Thyroid gland (tissue), 4 donors: ENCODE results near the gene TOPBP1. TPM values are rescaled to one million over a fixed set of nuclear protein-coding genes. Genes with fewer than 3 reads are reported as not detected.
A peak's percentile ranks its signal among the peaks of the same experiment; 100 is the strongest.

Experiments used
- DNase-seq, 2 donors: peaks; one replicate each; pipeline ENCODE4 v3.0.0-alpha.2; 2019
- H3K27ac ChIP-seq, 3 donors: fragments of 200-600 bp; sonication (generic); 1 replicate in 2 of 3; 2 replicates in 1 of 3; pipeline ENCODE4 v1.5.1; 2016 to 2019; ENCODE audit warnings: mild to moderate bottlenecking in 1 of 3, moderate library complexity in 1 of 3
- H3K27me3 ChIP-seq: fragments of 200-600 bp; sonication (generic); one replicate; pipeline ENCODE4 v1.5.1; 2019
- H3K36me3 ChIP-seq, 2 donors: fragments of 200-600 bp; sonication (generic); one replicate each; pipeline ENCODE4 v1.5.1; 2016 to 2019
- H3K4me1 ChIP-seq, 2 donors: fragments of 200-600 bp; sonication (generic); one replicate each; pipeline ENCODE4 v1.5.1; 2017 to 2019
- H3K4me3 ChIP-seq, 3 donors: fragments of 200-600 bp; sonication (generic); replicated peaks in 1 of 3; 1 replicate in 2 of 3; 2 replicates in 1 of 3; pipeline ENCODE4 v1.5.1; 2016; ENCODE audit warnings: mild to moderate bottlenecking in 1 of 3
- H3K9me3 ChIP-seq: fragments of 200-600 bp; sonication (generic); one replicate; pipeline ENCODE4 v1.5.1; 2017
- POLR2A ChIP-seq, 2 donors: fragments of 450-650 bp; IDR thresholded peaks; one replicate each; pipeline ENCODE4 v1.6.1; 2017; ENCODE audit warnings: antibody characterized with exemption in 2 of 2, mild to moderate bottlenecking in 2 of 2, moderate library complexity in 1 of 2
- WGBS, 2 donors: methylation state at CpG; one replicate each; pipeline ENCODE4 v1.1.5; 2017; 5-methylcytosine and 5-hydroxymethylcytosine counted together
- intact Hi-C: fragments of 100-400 bp; cut with DNase I; formaldehyde crosslinking; loops from one replicate; pipeline ENCODE4 v1.15.1; 2023
- total RNA-seq, 4 donors: library from RNA; depleted of rRNA; stranded (reverse); fragments of >200 nt; gene quantifications; one replicate each; pipeline ENCODE4 v1.2.3, GENCODE V29; 2016
- TF ChIP-seq, protein P1 (sequence below), 6 experiments: fragments of 200-600 bp in 3 of 6; fragments of 450-650 bp in 3 of 6; sonication (generic) in 3 of 6; IDR thresholded peaks; one replicate each; pipeline ENCODE4 v1.5.1; 2016 to 2019; ENCODE audit warnings: antibody characterized with exemption in 6 of 6, mild to moderate bottlenecking in 2 of 6, inconsistent platforms in 1 of 6, moderate library complexity in 1 of 6

Gene TOPBP1
- total RNA-seq, 4 donors from 2014 or later, result 25.5 to 46.7 (median 29.4) TPM

DNA sequence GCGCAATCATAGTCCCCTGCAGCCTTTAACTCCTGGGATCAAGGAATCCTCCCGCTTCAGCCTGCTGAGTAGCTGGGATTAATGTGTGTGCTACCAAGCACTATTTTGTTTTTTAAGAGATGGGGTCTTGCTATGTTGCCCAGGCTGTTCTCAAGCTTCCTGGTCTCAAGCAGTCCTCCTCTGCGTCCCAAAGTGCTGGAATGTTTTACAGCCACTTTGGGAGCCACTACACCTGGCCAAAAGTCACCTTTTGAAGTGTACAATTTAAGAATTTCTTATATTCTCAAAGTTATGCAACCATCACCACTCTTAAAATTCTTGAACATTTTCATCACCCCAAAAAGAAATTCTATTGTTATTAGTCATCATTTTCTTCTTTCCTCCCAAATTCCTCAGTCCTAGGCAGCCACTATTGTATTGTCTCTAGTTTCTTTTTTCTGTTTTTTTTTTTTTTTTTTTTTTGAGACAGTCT lies 70.4 kb downstream of the TOPBP1 start:
- intact Hi-C loops, result no loop called here

DNA sequence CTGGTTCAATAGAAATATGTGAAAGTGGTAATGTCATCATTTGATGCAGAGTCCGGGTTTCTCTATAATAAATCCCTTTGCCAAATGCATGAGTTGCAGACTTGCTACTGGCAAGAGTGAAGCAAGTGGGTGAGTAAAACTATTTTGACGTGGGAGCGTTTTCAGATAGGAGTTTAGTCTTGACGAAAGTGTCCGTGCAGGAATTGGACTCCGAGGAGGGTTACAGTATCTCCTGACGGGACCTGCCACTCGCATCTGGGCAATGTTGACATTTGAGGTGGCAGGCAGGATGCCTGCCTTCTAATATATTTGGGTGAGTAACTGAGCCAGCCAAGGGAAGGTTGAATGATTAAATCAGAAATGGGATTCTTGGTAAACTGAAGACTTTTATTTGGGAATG lies 72.2 kb downstream of the TOPBP1 start:
- no peak overlapping the region for H3K4me3 ChIP-seq
- no peak for DNase-seq
- WGBS, 2 donors, result 93% methylated on average over 8 of the region's 8 CpGs
- no peak for TF ChIP-seq POLR2A (IDR thresholded peaks at IDR 0.05)
- TF ChIP-seq, protein P1, sequence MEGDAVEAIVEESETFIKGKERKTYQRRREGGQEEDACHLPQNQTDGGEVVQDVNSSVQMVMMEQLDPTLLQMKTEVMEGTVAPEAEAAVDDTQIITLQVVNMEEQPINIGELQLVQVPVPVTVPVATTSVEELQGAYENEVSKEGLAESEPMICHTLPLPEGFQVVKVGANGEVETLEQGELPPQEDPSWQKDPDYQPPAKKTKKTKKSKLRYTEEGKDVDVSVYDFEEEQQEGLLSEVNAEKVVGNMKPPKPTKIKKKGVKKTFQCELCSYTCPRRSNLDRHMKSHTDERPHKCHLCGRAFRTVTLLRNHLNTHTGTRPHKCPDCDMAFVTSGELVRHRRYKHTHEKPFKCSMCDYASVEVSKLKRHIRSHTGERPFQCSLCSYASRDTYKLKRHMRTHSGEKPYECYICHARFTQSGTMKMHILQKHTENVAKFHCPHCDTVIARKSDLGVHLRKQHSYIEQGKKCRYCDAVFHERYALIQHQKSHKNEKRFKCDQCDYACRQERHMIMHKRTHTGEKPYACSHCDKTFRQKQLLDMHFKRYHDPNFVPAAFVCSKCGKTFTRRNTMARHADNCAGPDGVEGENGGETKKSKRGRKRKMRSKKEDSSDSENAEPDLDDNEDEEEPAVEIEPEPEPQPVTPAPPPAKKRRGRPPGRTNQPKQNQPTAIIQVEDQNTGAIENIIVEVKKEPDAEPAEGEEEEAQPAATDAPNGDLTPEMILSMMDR (IDR thresholded peaks at IDR 0.05), result no peak
- intact Hi-C loops, result no loop called here
- no peaks in the 10 kb centered on the region for H3K27me3 ChIP-seq
- peaks cover 3 to 9% of the 10 kb centered on the region in 2 donors for H3K4me1 ChIP-seq
- H3K9me3 ChIP-seq, result no peaks in the 10 kb centered on the region
- peaks cover 45 to 53% of the 10 kb centered on the region in 2 donors for H3K36me3 ChIP-seq
- no peak overlapping the region for H3K27ac ChIP-seq

More for the DNA sequence above, 70.4 kb downstream of the TOPBP1 start:
- Histone ChIP-seq H3K27ac (peak overlapping the region in 1 of 3 donors; percentile 41), H3K36me3 (peaks cover 31 to 35% of the 10 kb centered on the region in 2 donors), H3K27me3 (no peaks in the 10 kb centered on the region), H3K4me3 (no peak overlapping the region), H3K4me1 (peaks cover 3 to 9% of the 10 kb centered on the region in 2 donors), H3K9me3 (no peaks in the 10 kb centered on the region)
- 87 to 91% methylated on average over 3 of the region's 3 CpGs for WGBS, 2 donors
- TF ChIP-seq, protein P1 (IDR thresholded peaks at IDR 0.05), result no peak
- no peak for TF ChIP-seq POLR2A (IDR thresholded peaks at IDR 0.05)
- peak in 1 of 2 donors; percentile 28 for DNase-seq

DNA sequence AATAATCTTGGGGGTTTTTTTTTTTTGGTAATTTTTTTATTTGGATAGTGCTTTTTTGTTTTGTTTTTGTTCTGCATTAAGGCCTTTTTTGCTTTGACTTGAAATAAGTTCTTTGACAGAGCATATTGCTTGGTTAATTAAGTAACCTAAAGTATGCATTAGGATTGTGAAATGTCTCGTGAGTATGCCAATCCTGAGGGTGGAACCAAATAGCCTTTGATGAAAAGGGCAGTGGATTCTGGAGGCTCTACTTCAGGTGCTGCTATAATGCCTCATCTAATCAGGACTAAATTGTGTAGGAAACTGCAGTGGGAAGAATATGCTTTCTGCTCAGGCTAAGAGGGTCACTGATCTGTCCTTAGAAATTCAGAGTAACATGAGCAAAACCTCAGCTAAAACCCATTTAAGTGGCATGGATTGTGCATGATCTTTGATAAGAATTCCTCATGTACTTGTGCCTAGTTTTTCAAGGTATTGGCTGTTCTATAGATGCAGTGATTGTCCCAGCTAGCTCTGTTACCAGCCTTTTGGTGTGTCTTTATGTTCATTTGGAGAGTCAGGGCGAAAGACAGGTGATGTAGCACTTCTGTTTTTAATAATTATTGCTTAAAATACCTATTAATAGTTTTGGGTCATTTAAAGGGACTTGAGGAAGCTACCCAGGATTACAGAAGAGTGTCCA lies 72.8 kb downstream of the TOPBP1 start:
- WGBS, 2 donors, result 93% methylated on average over 2 of the region's 2 CpGs
- TF ChIP-seq, protein P1 (IDR thresholded peaks at IDR 0.05), result no peak
- H3K27me3 ChIP-seq, result no peaks in the 10 kb centered on the region
- H3K4me3 ChIP-seq, result no peak overlapping the region
- DNase-seq, result no peak
- intact Hi-C loops, result no loop called here
- H3K36me3 ChIP-seq, result peaks cover 51 to 59% of the 10 kb centered on the region in 2 donors
- H3K4me1 ChIP-seq, result peaks cover 3 to 9% of the 10 kb centered on the region in 2 donors
- no peaks in the 10 kb centered on the region for H3K9me3 ChIP-seq
- H3K27ac ChIP-seq, result no peak overlapping the region

DNA sequence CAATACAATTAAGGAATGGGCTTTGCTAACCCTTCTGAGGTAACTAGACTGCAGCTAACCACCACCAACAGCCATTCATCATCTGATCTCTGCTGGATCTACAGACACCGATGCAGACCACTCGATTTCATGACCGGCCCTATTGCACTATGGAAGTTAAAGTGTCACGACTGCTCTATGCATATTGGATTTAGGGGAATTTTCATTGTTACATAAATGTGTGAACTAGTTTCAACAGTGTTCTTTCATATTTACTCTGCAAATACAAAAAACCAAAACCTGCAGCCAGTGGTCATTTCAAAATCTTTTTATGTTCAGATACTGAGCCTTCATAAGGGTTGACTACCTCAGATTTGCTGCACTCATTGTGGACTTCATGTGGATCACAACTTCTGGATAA lies 73.7 kb downstream of the TOPBP1 start:
- 88 to 96% methylated on average over 4 of the region's 4 CpGs for WGBS, 2 donors
- Histone ChIP-seq H3K4me3 (no peak overlapping the region), H3K27ac (no peak overlapping the region), H3K4me1 (peaks cover 3 to 9% of the 10 kb centered on the region in 2 donors), H3K27me3 (no peaks in the 10 kb centered on the region), H3K36me3 (peaks cover 58 to 68% of the 10 kb centered on the region in 2 donors), H3K9me3 (no peaks in the 10 kb centered on the region)
- intact Hi-C loops, result no loop called here
- TF ChIP-seq POLR2A (IDR thresholded peaks at IDR 0.05), result no peak
- TF ChIP-seq, protein P1 (IDR thresholded peaks at IDR 0.05), result no peak
- DNase-seq, result no peak

DNA sequence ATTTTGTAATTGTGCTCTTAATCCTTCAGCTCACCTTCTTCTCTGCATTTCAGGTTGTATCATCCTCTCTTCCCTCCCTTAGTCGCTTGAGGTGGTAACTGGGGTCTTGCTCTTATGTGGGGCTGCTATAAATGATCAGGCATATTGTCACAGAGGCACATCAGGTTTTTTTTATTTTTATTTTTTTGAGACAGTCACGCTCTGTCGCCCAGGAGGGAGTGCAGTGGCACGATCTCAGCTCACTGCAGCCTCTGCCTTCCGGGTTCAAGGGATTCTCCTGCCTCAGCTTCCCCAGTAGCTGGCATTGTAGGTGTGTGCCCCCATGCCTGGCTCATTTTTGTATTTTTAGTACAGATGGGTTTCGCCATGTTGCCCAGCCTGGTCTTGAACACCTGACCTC lies 78.3 kb downstream of the TOPBP1 start:
- intact Hi-C loops, result no loop called here
- H3K36me3 ChIP-seq, result peaks cover 67 to 73% of the 10 kb centered on the region in 2 donors
- no peak overlapping the region for H3K4me3 ChIP-seq
- H3K9me3 ChIP-seq, result no peaks in the 10 kb centered on the region
- no peak for DNase-seq
- H3K27me3 ChIP-seq, result no peaks in the 10 kb centered on the region
- TF ChIP-seq, protein P1 (IDR thresholded peaks at IDR 0.05), result no peak
- TF ChIP-seq POLR2A (IDR thresholded peaks at IDR 0.05), result no peak
- whole genome bisulfite sequencing, 2 donors, result 90 to 95% methylated on average over 6 of the region's 6 CpGs
- peaks cover 17 to 20% of the 10 kb centered on the region in 2 donors for H3K4me1 ChIP-seq
- no peak overlapping the region for H3K27ac ChIP-seq
